ENCODE measurements around the gene NUAK2. TPM values are rescaled to one million over a fixed set of nuclear protein-coding genes. Genes with fewer than 3 reads are reported as not detected.

The NUAK2 gene
- total RNA-seq, 1 donor from 2014 or later: 45.7 TPM

DNA sequence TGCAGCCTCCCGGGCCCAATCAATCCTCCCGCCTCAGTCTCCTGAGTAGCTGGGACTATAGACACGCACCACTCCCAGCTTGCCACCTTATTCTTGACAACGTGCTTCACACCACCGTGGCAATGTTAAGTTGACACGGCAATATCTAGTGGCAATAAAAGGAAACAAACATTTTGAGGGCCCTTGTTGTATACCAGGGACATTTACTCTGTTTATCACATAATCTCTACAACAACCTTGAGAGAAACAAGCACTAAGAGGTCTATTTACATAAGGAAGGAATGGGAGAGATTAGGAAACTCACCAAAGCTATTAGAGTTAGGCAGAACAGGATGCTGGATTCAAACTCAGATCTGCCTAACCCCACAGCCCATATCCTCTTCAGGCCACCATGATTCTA lies 32.1 kb upstream of the NUAK2 start:
- no peak overlapping the region for H3K4me3 ChIP-seq (ENCODE audit: low read depth, low read length)
- TF ChIP-seq, protein P1, sequence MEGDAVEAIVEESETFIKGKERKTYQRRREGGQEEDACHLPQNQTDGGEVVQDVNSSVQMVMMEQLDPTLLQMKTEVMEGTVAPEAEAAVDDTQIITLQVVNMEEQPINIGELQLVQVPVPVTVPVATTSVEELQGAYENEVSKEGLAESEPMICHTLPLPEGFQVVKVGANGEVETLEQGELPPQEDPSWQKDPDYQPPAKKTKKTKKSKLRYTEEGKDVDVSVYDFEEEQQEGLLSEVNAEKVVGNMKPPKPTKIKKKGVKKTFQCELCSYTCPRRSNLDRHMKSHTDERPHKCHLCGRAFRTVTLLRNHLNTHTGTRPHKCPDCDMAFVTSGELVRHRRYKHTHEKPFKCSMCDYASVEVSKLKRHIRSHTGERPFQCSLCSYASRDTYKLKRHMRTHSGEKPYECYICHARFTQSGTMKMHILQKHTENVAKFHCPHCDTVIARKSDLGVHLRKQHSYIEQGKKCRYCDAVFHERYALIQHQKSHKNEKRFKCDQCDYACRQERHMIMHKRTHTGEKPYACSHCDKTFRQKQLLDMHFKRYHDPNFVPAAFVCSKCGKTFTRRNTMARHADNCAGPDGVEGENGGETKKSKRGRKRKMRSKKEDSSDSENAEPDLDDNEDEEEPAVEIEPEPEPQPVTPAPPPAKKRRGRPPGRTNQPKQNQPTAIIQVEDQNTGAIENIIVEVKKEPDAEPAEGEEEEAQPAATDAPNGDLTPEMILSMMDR (conservative IDR thresholded peaks at IDR 0.05; ENCODE audit: low read depth, low read length): no peak
- DNase-seq (ENCODE audit: low read depth): no peak

DNA sequence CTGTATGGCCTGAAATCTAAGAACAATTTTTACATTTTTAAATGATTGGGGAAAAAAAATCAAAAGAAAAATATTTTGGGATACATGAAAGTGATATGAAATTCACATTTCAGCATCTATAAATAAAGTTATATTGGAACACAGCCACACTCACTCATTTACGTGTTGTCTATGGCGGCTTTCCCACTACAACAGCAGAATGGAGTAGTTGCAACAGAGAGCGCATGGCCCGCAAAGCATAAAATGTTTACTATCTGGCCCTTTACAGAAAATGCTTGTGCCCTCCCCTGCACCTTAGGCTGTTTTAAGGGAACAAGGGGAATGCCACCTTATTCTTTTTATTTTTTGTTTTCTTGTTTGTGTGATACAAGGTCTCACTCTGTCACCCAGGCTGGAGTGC lies 31.6 kb upstream of the NUAK2 start:
- H3K4me3 ChIP-seq (ENCODE audit: low read depth, low read length): no peak overlapping the region
- TF ChIP-seq, protein P1 (conservative IDR thresholded peaks at IDR 0.05; ENCODE audit: low read depth, low read length): no peak
- DNase-seq (ENCODE audit: low read depth): no peak

DNA sequence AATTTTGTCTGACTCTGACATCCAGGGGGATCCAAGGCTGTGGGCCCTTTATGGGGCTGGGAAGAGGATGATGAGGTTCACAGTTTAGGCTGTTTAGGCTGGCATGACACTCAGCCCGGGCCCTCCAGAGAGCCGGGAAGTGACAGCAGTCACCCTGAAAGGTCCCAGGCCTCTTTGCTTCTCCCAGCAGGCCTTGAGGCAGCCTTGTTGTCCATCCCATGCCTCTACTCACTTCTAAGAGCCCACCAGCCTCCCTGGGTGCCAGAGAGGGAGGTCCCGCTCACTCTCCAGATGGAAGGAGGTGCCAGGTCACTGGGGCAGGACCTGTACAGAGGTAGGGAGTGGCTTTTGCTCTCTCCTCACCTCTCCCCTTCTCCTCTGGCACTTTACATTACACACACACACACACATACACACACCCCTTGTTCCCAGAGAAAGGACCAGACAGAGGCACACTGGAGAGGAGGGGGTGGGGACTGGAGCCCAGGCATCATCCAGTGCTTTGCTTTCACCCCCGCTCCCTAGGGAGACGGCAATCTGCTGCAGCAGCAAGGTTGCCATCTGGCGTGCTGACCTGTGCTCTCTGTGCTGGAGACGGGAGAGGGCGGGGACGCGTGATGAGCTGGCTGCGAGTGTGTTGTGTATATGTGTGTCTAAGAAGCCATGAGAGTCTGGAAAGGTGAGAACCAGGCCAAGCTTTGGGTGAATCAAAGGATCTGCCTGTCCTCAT lies 30.6 kb upstream of the NUAK2 start:
- TF ChIP-seq, protein P1 (conservative IDR thresholded peaks at IDR 0.05; ENCODE audit: low read depth, low read length): no peak
- no peak for DNase-seq (ENCODE audit: low read depth)
- no peak overlapping the region for H3K4me3 ChIP-seq (ENCODE audit: low read depth, low read length)

DNA sequence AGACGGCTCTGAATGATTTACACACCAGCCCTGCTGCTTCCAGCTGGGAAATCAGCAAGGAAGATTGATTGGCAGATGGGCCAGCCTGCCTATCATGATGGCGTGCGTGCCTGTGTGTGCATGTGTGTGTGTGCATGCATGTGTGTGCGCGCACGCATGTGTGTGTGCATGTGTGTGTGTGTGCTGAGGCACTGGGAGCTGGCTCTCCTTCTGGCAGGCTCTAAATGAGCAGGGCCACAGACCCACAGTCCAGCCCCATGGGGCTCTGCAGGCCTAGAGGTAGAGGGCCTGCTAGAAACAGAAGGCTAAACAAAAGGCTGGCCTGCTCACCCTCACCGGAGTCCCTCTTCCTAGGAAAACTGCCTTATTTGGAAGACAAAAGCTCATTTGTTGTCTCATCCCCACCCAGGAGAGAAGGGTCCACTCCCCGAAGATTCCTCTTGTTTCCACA lies 29.2 kb upstream of the NUAK2 start:
- TF ChIP-seq, protein P1 (conservative IDR thresholded peaks at IDR 0.05; ENCODE audit: low read depth, low read length): no peak
- DNase-seq (ENCODE audit: low read depth): no peak

DNA sequence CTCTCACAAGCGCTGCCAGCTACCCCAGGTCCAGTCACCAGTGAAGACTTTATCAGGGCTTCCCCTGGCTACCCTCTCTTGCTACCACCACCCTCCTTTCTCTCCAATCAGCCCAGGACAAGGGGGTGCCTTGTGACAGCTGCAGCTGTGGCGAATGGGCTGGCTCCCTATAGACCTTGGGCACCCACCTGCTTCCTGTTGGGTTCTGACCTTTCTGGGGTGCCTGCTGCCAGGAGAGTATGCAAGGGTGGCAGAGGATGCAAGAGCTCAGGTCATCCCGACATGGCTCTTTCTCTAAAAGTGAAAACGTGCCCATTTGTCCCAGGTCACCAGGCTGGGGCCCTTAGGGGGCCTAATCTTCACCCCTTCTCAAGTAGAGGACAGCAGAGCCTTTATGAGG lies 28.6 kb upstream of the NUAK2 start:
- no peak for DNase-seq (ENCODE audit: low read depth)
- no peak overlapping the region for H3K4me3 ChIP-seq (ENCODE audit: low read depth, low read length)
- TF ChIP-seq, protein P1 (conservative IDR thresholded peaks at IDR 0.05; ENCODE audit: low read depth, low read length): no peak

More for the DNA sequence above, 29.2 kb upstream of the NUAK2 start:
- H3K4me3 ChIP-seq (ENCODE audit: low read depth, low read length): no peak overlapping the region

DNA sequence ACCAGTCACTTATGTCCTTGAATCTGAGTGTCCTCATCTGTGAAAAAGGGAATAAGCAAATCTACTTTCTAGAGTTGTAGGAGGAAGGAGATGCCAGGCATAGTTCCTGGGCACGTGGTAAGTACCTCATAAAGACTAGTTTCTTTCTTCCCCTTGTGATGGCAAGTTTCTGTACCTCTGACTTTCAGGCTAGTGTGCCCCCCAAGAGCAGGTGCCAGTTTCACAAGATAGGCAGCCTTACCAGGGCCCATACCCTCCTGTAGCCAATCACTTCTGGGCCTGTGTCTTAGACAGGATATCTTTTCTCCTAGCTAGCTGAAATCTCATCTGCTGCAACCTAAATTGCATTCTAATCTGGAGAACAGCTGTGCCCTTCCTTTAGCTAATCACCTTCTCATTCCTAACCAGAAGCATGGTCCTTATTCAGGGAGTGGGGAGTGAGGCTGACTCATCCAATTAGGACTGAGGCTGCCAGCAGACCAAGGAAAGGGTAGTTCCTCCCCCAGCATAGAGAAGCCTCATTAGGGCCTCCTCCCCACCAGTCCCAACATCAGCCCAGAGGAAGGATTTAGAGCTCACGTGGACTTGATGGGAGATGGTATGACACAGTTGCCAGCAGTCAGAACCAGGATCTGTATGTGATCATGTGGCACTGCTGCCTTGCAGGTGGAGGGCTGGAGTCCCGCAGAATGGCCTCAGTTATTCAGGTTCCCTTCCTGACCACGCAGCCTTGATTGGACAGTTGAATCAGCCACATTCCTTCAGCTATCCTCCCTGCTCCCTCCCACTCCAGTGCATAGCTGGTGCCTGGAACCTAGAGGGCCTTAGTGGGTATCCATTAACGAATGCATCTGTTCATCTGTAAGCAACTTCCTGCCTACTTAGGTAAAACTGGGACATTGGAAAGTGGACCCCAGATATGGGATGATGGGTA lies 27.3 kb upstream of the NUAK2 start:
- DNase-seq (ENCODE audit: low read depth): no peak
- TF ChIP-seq, protein P1 (conservative IDR thresholded peaks at IDR 0.05; ENCODE audit: low read depth, low read length): no peak
- no peak overlapping the region for H3K4me3 ChIP-seq (ENCODE audit: low read depth, low read length)
